Endothelial cell of umbilical vein (primary cell): ENCODE data around the gene RYR3. TPM values are rescaled to one million over a fixed set of nuclear protein-coding genes. Genes with fewer than 3 reads are reported as not detected.

ENCODE experiments used
- BruUV-seq: library from RNA; stranded (reverse); fragments of 400-500 nt; replicated peaks from 2 replicates; lab custom pipeline; 2021; lab: Mats Ljungman, UMichigan
- CTCF ChIA-PET: fragments of 300-600, 350-600 bp; sonication (Branson Sonifier 250); formaldehyde crosslinking; loops from one replicate; lab custom pipeline; 2021; ENCODE audit warnings: antibody characterized with exemption, inconsistent platforms; lab: Charles Lee
- POLR2A ChIA-PET: fragments of 300-600, 350-600 bp; sonication (Branson Sonifier 250); formaldehyde crosslinking; loops from one replicate; lab custom pipeline; 2021; ENCODE audit warnings: antibody characterized with exemption, inconsistent platforms; lab: Charles Lee
- DNase-seq: peaks from one replicate; pipeline ENCODE4 v3.0.0-alpha.2; 2011; ENCODE audit warnings: low read depth, low spot score
- FAIRE-seq: peaks from 2 replicates; lab custom pipeline; 2011; peaks lifted over from hg19 to GRCh38; lab: Jason Lieb, UNC
- H2AFZ ChIP-seq: 2 replicates; pipeline ENCODE4 v1.6.0; 2012; ENCODE audit warnings: low read depth, low read length, control low read depth, inconsistent platforms
- H3K27ac ChIP-seq: 2 replicates; pipeline ENCODE4 v1.5.1; 2011; ENCODE audit warnings: low read depth, mild to moderate bottlenecking, control low read depth, low read length, moderate library complexity; ENCODE audit not compliant: insufficient read depth
- H3K27me3 ChIP-seq, 2 experiments: 2 replicates each; pipeline versions ENCODE4 v1.6.0 to v1.6.1; 2011; ENCODE audit warnings: low read length in 2 of 2, mixed read lengths in 1 of 2; ENCODE audit not compliant: control insufficient read depth in 2 of 2, insufficient read depth in 2 of 2
- H3K36me3 ChIP-seq, 2 experiments: 2 replicates in 1 of 2; 3 replicates in 1 of 2; pipeline ENCODE4 v1.5.1; 2011; ENCODE audit warnings: low read length in 2 of 2, mild to moderate bottlenecking in 1 of 2, moderate library complexity in 1 of 2; ENCODE audit not compliant: control insufficient read depth in 2 of 2, insufficient read depth in 2 of 2; ENCODE audit errors: extremely low read depth in 1 of 2
- H3K4me1 ChIP-seq: 3 replicates; pipeline ENCODE4 v1.5.1; 2011; ENCODE audit warnings: mild to moderate bottlenecking, low read length; ENCODE audit not compliant: control insufficient read depth, insufficient read depth; ENCODE audit errors: extremely low read depth
- H3K4me2 ChIP-seq: 2 replicates; pipeline ENCODE4 v1.6.1; 2011; ENCODE audit warnings: low read length, control low read depth, mixed read lengths; ENCODE audit not compliant: insufficient read depth
- H3K4me3 ChIP-seq, 3 experiments: fragments of 200-600 bp in 1 of 3; sonication (generic), shearing (Covaris generic) in 1 of 3; replicated peaks in 1 of 3; 2 replicates each; pipeline ENCODE4 v1.5.1; 2011 to 2016; ENCODE audit warnings: control low read depth in 3 of 3, low read length in 3 of 3, mild to moderate bottlenecking in 2 of 3, inconsistent platforms in 1 of 3, low read depth in 1 of 3, moderate library complexity in 1 of 3; ENCODE audit not compliant: insufficient read depth in 1 of 3
- H3K79me2 ChIP-seq: 2 replicates; pipeline ENCODE4 v1.6.0; 2012; ENCODE audit warnings: low read length, inconsistent platforms; ENCODE audit not compliant: control insufficient read depth, insufficient read depth
- H3K9ac ChIP-seq: replicated peaks from 2 replicates; pipeline ENCODE3; 2011; ENCODE audit warnings: low read length, control low read depth; ENCODE audit not compliant: insufficient read depth; ENCODE audit errors: extremely low read depth
- H3K9me1 ChIP-seq: replicated peaks from 3 replicates; pipeline ENCODE4 v1.6.0; 2011; ENCODE audit warnings: mild to moderate bottlenecking, low read length; ENCODE audit not compliant: control insufficient read depth, insufficient read depth; ENCODE audit errors: extremely low read depth
- H3K9me3 ChIP-seq: replicated peaks from 2 replicates; pipeline ENCODE4 v1.5.1; 2012; ENCODE audit warnings: low read length, inconsistent platforms; ENCODE audit not compliant: control insufficient read depth, insufficient read depth
- H4K20me1 ChIP-seq: replicated peaks from 2 replicates; pipeline ENCODE3; 2011; ENCODE audit warnings: mild to moderate bottlenecking, low read length; ENCODE audit not compliant: control insufficient read depth, insufficient read depth; ENCODE audit errors: extremely low read depth
- CTCF ChIP-seq, 2 donors: IDR thresholded peaks; 1 replicate in 1 of 2; 2 replicates in 1 of 2; pipeline ENCODE4 v1.5.1; 2011; ENCODE audit warnings: low read length in 2 of 2, mild to moderate bottlenecking in 2 of 2, moderate library complexity in 2 of 2, control low read depth in 1 of 2, inconsistent platforms in 1 of 2, low read depth in 1 of 2; ENCODE audit not compliant: insufficient read depth in 1 of 2; ENCODE audit errors: extremely low read depth in 1 of 2
- EZH2 ChIP-seq: IDR thresholded peaks from 2 replicates; pipeline ENCODE4 v1.6.1; 2012; ENCODE audit warnings: borderline replicate concordance, low read depth, mild to moderate bottlenecking, moderate library complexity, low read length, inconsistent platforms; ENCODE audit not compliant: severe bottlenecking
- FOS ChIP-seq: IDR thresholded peaks from 2 replicates; pipeline ENCODE4 v1.6.1; 2011; ENCODE audit warnings: mild to moderate bottlenecking, low read length, moderate library complexity, borderline replicate concordance; ENCODE audit not compliant: insufficient read depth
- GATA2 ChIP-seq: IDR thresholded peaks from 2 replicates; pipeline ENCODE4 v1.7.0; 2011; ENCODE audit warnings: low read depth, mild to moderate bottlenecking, moderate library complexity, mixed read lengths, low read length; ENCODE audit not compliant: insufficient read length, insufficient read depth
- JUN ChIP-seq: IDR thresholded peaks from 2 replicates; pipeline ENCODE4 v1.6.1; 2011; ENCODE audit warnings: borderline replicate concordance, low read depth; ENCODE audit not compliant: insufficient read length, insufficient read depth
- MYC ChIP-seq: IDR thresholded peaks from one replicate; pipeline ENCODE4 v1.6.1; 2011; ENCODE audit warnings: mild to moderate bottlenecking, low read depth, low read length
- POLR2A ChIP-seq: IDR thresholded peaks from 2 replicates; pipeline ENCODE4 v1.6.1; 2012; ENCODE audit warnings: low read depth, mild to moderate bottlenecking, control low read depth, low read length
- POLR2AphosphoS5 ChIP-seq: IDR thresholded peaks from 2 replicates; pipeline ENCODE4 v1.6.1; 2012; ENCODE audit warnings: low read depth, mild to moderate bottlenecking, control low read depth, low read length, moderate library complexity; ENCODE audit not compliant: insufficient read depth
- dilution Hi-C: fragments of 300-500 bp; cut with MboI; formaldehyde crosslinking; loops from one replicate; pipeline ENCODE4 v1.15.0; 2019; ENCODE audit warnings: low sequenced_read_pairs; ENCODE audit not compliant: extremely low pct_ligation_motif_present
- intact Hi-C: fragments of 100-400 bp; cut with micrococcal nuclease; formaldehyde crosslinking; loops from one replicate; pipeline ENCODE4 v1.10.0; 2022
- polyA plus RNA-seq, 4 experiments: library from polyadenylated mRNA; depleted of rRNA in 3 of 4; stranded (reverse) in 3 of 4; unstranded in 1 of 4; fragments of >200 nt; gene quantifications; 2 replicates each; pipeline versions ENCODE4 v1.2.1 to v1.2.3, GENCODE V29; 2011 to 2012; ENCODE audit warnings: missing spikeins in 1 of 4
- total RNA-seq: library from RNA; stranded (reverse); gene quantifications from 2 replicates; pipeline ENCODE4 v1.2.3, GENCODE V29; 2021
- TF ChIP-seq, protein P1 (sequence below): IDR thresholded peaks from 2 replicates; pipeline ENCODE4 v1.6.1; 2011; ENCODE audit not compliant: insufficient read depth, insufficient read length

Gene RYR3
- total and polyA plus RNA-seq, 2 donors (not counting 3 experiments of a cell fraction or from before 2014, with no cell fraction given) = not detected

GRCh38 chr15:33539825-33540573 is 229.2 kb downstream of the RYR3 start:
- Histone ChIP-seq H3K4me1 (no peaks in the 10 kb centered on the region), H3K27ac (no peak overlapping the region), H3K9ac (no peak overlapping the region), H4K20me1 (no peaks in the 10 kb centered on the region), H3K27me3 (peaks cover 0 to 3% of the 10 kb centered on the region in 2 experiments), H3K79me2 (no peaks in the 10 kb centered on the region), H3K9me1 (no peaks in the 10 kb centered on the region), H3K9me3 (no peaks in the 10 kb centered on the region), H2AFZ (no peak overlapping the region), H3K36me3 (no peaks in the 10 kb centered on the region), H3K4me2 (no peak overlapping the region), H3K4me3 (no peak overlapping the region)
- POLR2A ChIA-PET = no interaction called here
- intact Hi-C loops (no loop called here), dilution Hi-C loops (no loop called here)
- TF ChIP-seq JUN (no peak), MYC (no peak), EZH2 (no peak)
- no TSS peak for BruUV-seq
- no peak for DNase-seq
- FAIRE-seq = no peak
- CTCF ChIA-PET = no interaction called here

- no peak for TF ChIP-seq POLR2AphosphoS5
- no peak for TF ChIP-seq MYC
- TF ChIP-seq, protein P1, sequence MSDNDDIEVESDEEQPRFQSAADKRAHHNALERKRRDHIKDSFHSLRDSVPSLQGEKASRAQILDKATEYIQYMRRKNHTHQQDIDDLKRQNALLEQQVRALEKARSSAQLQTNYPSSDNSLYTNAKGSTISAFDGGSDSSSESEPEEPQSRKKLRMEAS = no peak
- TF ChIP-seq JUN = no peak
- TF ChIP-seq GATA2 = no peak
- TF ChIP-seq EZH2 = no peak
- no peak for TF ChIP-seq POLR2A
- TF ChIP-seq FOS = no peak
- no peak for TF ChIP-seq CTCF (IDR thresholded peaks at IDR 0.05; ENCODE audit: extremely low read depth in 1 of 2, insufficient read depth in 1 of 2, low read depth in 1 of 2, low read length in 2 of 2)
- Histone ChIP-seq H3K27ac (no peak overlapping the region), H3K4me3 (no peak overlapping the region), H2AFZ (no peak overlapping the region), H3K79me2 (no peaks in the 10 kb centered on the region), H3K4me2 (no peak overlapping the region), H3K9ac (no peak overlapping the region), H3K27me3 (no peaks in the 10 kb centered on the region), H3K4me1 (no peaks in the 10 kb centered on the region), H4K20me1 (no peaks in the 10 kb centered on the region), H3K9me1 (no peaks in the 10 kb centered on the region), H3K9me3 (no peaks in the 10 kb centered on the region), H3K36me3 (no peaks in the 10 kb centered on the region)
- ChIA-PET CTCF (no interaction called here), POLR2A (no interaction called here)
- FAIRE-seq (no peak), DNase-seq (no peak)
- dilution Hi-C loops (no loop called here), intact Hi-C loops (no loop called here)
- no TSS peak for BruUV-seq
Observed at GRCh38 chr15:33543957-33544356, 233.2 kb downstream of the RYR3 start.
